ENCODE results near the gene HDGFL3. TPM values are rescaled to one million over a fixed set of nuclear protein-coding genes. Genes with fewer than 3 reads are reported as not detected.

Gene HDGFL3
- total RNA-seq, 1 donor from 2014 or later, result 84.3 TPM

GRCh38 chr15:83078712-83079111, 128.9 kb downstream of the HDGFL3 start:
- no peak for TF ChIP-seq CTCF (IDR thresholded peaks at IDR 0.05)
- Mint-ChIP-seq H3K27ac (ENCODE audit: unreplicated experiment) (no peak overlapping the region), H3K9me3 (ENCODE audit: low read depth) (peaks cover 9% of the 10 kb centered on the region)

More at GRCh38 chr15:83078712-83079111, 128.9 kb downstream of the HDGFL3 start:
- Mint-ChIP-seq H3K4me3 (ENCODE audit: unreplicated experiment) (no peak overlapping the region), H3K36me3 (ENCODE audit: low read depth) (peaks cover 2% of the 10 kb centered on the region), H3K4me1 (ENCODE audit: low read depth) (peaks cover 9% of the 10 kb centered on the region), H3K27me3 (ENCODE audit: low read depth) (peaks cover 31% of the 10 kb centered on the region)
- DNase-seq (ENCODE audit: low spot score), result no peak

Other genes with a start within 250 kb of the HDGFL3 start
- gene RAMAC, start 221.6 kb downstream of the HDGFL3 start, total RNA-seq, result 19.1 to 21.3 TPM (median 19.4 TPM) in 3 replicates
- 14.7 to 15.0 TPM (median 14.9 TPM) in 3 replicates for gene C15orf40, start 196.2 kb downstream of the HDGFL3 start, total RNA-seq
- gene BTBD1, start 140.6 kb downstream of the HDGFL3 start, total RNA-seq, result 51.4 to 55.0 TPM (median 53.3 TPM) in 3 replicates
- 4.5 to 22.3 TPM (median 21.9 TPM) in 3 replicates for gene TM6SF1, start 100.2 kb downstream of the HDGFL3 start, total RNA-seq
- gene BNC1, start 76.8 kb upstream of the HDGFL3 start, total RNA-seq, result 1.7 to 2.8 TPM (median 2.3 TPM) in 3 replicates
- not detected in 3 replicates for gene SH3GL3, start 239.5 kb upstream of the HDGFL3 start, total RNA-seq